HEK293 (cell line): ENCODE data around the gene CATSPERZ.
A peak's percentile ranks its signal among the peaks of the same experiment; 100 is the strongest.

Experiments
- BCL11A ChIP-seq: fragments of 450-650 bp; formaldehyde crosslinking; IDR thresholded peaks from 2 replicates; pipeline ENCODE4 v1.5.1; 2016; ENCODE audit warnings: low read depth, missing biosample characterization, missing genetic modification characterization
- BCL11B ChIP-seq: fragments of 450-650 bp; formaldehyde crosslinking; IDR thresholded peaks from 2 replicates; pipeline ENCODE4 v1.5.1; 2016; ENCODE audit warnings: low read depth, missing biosample characterization, missing genetic modification characterization
- EGR2 ChIP-seq: fragments of 450-650 bp; formaldehyde crosslinking; IDR thresholded peaks from 2 replicates; pipeline ENCODE4 v1.5.1; 2016; ENCODE audit warnings: low read depth, missing biosample characterization, missing genetic modification characterization
- IKZF3 ChIP-seq: fragments of 450-650 bp; IDR thresholded peaks from 2 replicates; pipeline ENCODE4 v1.5.0; 2018; ENCODE audit warnings: missing biosample characterization, mild to moderate bottlenecking, missing genetic modification characterization, moderate library complexity
- KLF1 ChIP-seq: fragments of 450-650 bp; formaldehyde crosslinking; IDR thresholded peaks from 2 replicates; pipeline ENCODE4 v1.5.1; 2016; ENCODE audit warnings: missing biosample characterization, missing genetic modification characterization
- KLF16 ChIP-seq: fragments of 450-650 bp; formaldehyde crosslinking; IDR thresholded peaks from 2 replicates; pipeline ENCODE4 v1.5.1; 2017; ENCODE audit warnings: missing biosample characterization, missing genetic modification characterization
- PRDM1 ChIP-seq: fragments of 450-650 bp; formaldehyde crosslinking; IDR thresholded peaks from 2 replicates; pipeline ENCODE4; 2016; ENCODE audit warnings: missing biosample characterization, missing genetic modification characterization
- SETDB1 ChIP-seq: IDR thresholded peaks from one replicate; pipeline ENCODE4 v1.6.1; 2017; ENCODE audit warnings: mild to moderate bottlenecking, low read length, moderate library complexity, mixed read lengths; ENCODE audit not compliant: insufficient read length
- SP2 ChIP-seq: fragments of 450-650 bp; formaldehyde crosslinking; IDR thresholded peaks from 2 replicates; pipeline ENCODE4 v1.5.1; 2016; ENCODE audit warnings: missing biosample characterization, missing genetic modification characterization
- SP3 ChIP-seq: fragments of 450-650 bp; formaldehyde crosslinking; IDR thresholded peaks from 2 replicates; pipeline ENCODE4 v1.5.1; 2016; ENCODE audit warnings: missing biosample characterization, missing genetic modification characterization
- TRIM28 ChIP-seq: IDR thresholded peaks from 2 replicates; pipeline ENCODE4 v1.6.1; 2011; ENCODE audit warnings: low read length, control low read depth, borderline replicate concordance
- ZBTB17 ChIP-seq: fragments of 450-650 bp; formaldehyde crosslinking; IDR thresholded peaks from 2 replicates; pipeline ENCODE4 v1.5.1; 2016; ENCODE audit warnings: missing biosample characterization, missing genetic modification characterization
- ZBTB21 ChIP-seq: fragments of 450-650 bp; formaldehyde crosslinking; IDR thresholded peaks from 2 replicates; pipeline ENCODE4 v1.5.1; 2017; ENCODE audit warnings: missing biosample characterization, missing genetic modification characterization
- ZFP37 ChIP-seq: fragments of 450-650 bp; formaldehyde crosslinking; IDR thresholded peaks from 2 replicates; pipeline ENCODE4 v1.5.1; 2016; ENCODE audit warnings: missing biosample characterization, missing genetic modification characterization
- ZNF10 ChIP-seq: fragments of 450-650 bp; formaldehyde crosslinking; IDR thresholded peaks from 2 replicates; pipeline ENCODE4 v1.5.1; 2017; ENCODE audit warnings: missing biosample characterization, missing genetic modification characterization
- ZNF114 ChIP-seq: fragments of 450-650 bp; formaldehyde crosslinking; IDR thresholded peaks from 2 replicates; pipeline ENCODE4 v1.5.0; 2017; ENCODE audit warnings: missing biosample characterization, missing genetic modification characterization
- ZNF121 ChIP-seq: fragments of 450-650 bp; formaldehyde crosslinking; IDR thresholded peaks from 2 replicates; pipeline ENCODE4 v1.5.1; 2016; ENCODE audit warnings: missing biosample characterization, missing genetic modification characterization
- ZNF132 ChIP-seq: fragments of 450-650 bp; formaldehyde crosslinking; IDR thresholded peaks from 2 replicates; pipeline ENCODE4 v1.5.1; 2017; ENCODE audit warnings: missing biosample characterization, missing genetic modification characterization, borderline replicate concordance
- ZNF2 ChIP-seq: fragments of 450-650 bp; formaldehyde crosslinking; IDR thresholded peaks from 2 replicates; pipeline ENCODE4 v1.5.1; 2016; ENCODE audit warnings: missing biosample characterization, missing genetic modification characterization
- ZNF214 ChIP-seq: fragments of 450-650 bp; formaldehyde crosslinking; IDR thresholded peaks from 2 replicates; pipeline ENCODE4 v1.5.1; 2017; ENCODE audit warnings: missing biosample characterization, mild to moderate bottlenecking, missing genetic modification characterization, borderline replicate concordance
- ZNF302 ChIP-seq: fragments of 450-650 bp; formaldehyde crosslinking; IDR thresholded peaks from 2 replicates; pipeline ENCODE4 v1.5.1; 2016; ENCODE audit warnings: missing biosample characterization, missing genetic modification characterization, low read depth
- ZNF354C ChIP-seq: fragments of 450-650 bp; formaldehyde crosslinking; IDR thresholded peaks from 2 replicates; pipeline ENCODE4 v1.5.1; 2016; ENCODE audit warnings: missing biosample characterization, missing genetic modification characterization, low read depth, borderline replicate concordance
- ZNF366 ChIP-seq: fragments of 450-650 bp; formaldehyde crosslinking; conservative IDR thresholded peaks from 2 replicates; pipeline ENCODE4 v1.5.1; 2016; ENCODE audit warnings: missing biosample characterization, missing genetic modification characterization
- ZNF423 ChIP-seq: fragments of 450-650 bp; formaldehyde crosslinking; IDR thresholded peaks from 2 replicates; pipeline ENCODE4 v1.5.1; 2016; ENCODE audit warnings: missing biosample characterization, missing genetic modification characterization
- ZNF433 ChIP-seq: fragments of 450-650 bp; formaldehyde crosslinking; IDR thresholded peaks from 2 replicates; pipeline ENCODE4 v1.5.1; 2016; ENCODE audit warnings: missing biosample characterization, missing genetic modification characterization, low read depth
- ZNF548 ChIP-seq: fragments of 450-650 bp; formaldehyde crosslinking; IDR thresholded peaks from 2 replicates; pipeline ENCODE4 v1.5.1; 2016; ENCODE audit warnings: missing biosample characterization, missing genetic modification characterization
- TF ChIP-seq, protein P1 (sequence below): fragments of 450-650 bp; IDR thresholded peaks from 2 replicates; pipeline ENCODE4 v1.5.1; 2018; ENCODE audit warnings: missing biosample characterization, missing genetic modification characterization
- TF ChIP-seq, protein P2 (sequence below): fragments of 450-650 bp; formaldehyde crosslinking; IDR thresholded peaks from 2 replicates; pipeline ENCODE4 v1.5.0; 2017; ENCODE audit warnings: missing biosample characterization, missing genetic modification characterization, borderline replicate concordance
- TF ChIP-seq, protein P3 (sequence below): fragments of 450-650 bp; formaldehyde crosslinking; IDR thresholded peaks from 2 replicates; pipeline ENCODE4 v1.5.1; 2016; ENCODE audit warnings: missing biosample characterization, missing genetic modification characterization
- TF ChIP-seq, protein P4 (sequence below): fragments of 450-650 bp; formaldehyde crosslinking; IDR thresholded peaks from 2 replicates; pipeline ENCODE4 v1.5.1; 2016; ENCODE audit warnings: missing biosample characterization, missing genetic modification characterization
- TF ChIP-seq, protein P5 (sequence below): fragments of 450-650 bp; formaldehyde crosslinking; IDR thresholded peaks from 2 replicates; pipeline ENCODE4 v1.5.1; 2016; ENCODE audit warnings: missing biosample characterization, missing genetic modification characterization

Gene CATSPERZ

DNA sequence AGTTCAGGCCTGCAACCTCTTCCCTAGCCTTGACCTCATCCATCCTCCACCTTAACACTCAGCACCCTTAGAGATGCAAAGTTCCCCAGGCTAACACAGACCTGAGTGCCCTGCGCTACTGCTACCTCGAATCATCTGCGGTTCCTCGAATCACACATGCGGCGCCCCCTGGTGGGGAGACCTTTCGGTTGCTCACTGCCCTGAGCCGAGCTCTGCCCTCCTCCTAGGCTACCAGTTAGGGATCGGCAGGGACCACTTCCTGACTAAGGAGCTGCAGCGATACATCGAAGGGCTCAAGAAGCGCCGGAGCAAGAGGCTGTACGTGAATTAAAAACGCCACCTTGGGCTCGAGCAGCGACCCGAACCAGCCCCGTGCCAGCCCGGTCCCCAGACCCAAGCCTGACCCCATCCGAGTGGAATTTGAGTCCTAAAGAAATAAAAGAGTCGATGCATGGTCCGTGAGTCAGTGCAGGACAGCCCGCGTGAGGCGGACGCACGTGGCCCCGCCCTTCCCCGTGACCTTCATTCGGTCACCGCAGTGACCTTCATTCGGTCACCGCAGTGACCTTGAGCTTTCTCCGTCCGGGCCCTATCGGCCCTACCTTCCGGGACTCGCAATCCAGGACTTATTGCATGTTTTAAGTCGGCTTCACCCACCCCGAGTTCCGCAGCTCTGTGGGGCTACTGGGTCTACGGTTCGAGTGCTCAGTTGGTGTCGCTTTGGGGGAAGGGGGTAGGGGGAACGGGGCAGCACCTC lies 4.3 kb downstream of the CATSPERZ start (continued):
- TF ChIP-seq, protein P1, sequence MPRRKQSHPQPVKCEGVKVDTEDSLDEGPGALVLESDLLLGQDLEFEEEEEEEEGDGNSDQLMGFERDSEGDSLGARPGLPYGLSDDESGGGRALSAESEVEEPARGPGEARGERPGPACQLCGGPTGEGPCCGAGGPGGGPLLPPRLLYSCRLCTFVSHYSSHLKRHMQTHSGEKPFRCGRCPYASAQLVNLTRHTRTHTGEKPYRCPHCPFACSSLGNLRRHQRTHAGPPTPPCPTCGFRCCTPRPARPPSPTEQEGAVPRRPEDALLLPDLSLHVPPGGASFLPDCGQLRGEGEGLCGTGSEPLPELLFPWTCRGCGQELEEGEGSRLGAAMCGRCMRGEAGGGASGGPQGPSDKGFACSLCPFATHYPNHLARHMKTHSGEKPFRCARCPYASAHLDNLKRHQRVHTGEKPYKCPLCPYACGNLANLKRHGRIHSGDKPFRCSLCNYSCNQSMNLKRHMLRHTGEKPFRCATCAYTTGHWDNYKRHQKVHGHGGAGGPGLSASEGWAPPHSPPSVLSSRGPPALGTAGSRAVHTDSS (tag by site-specific recombination), result no peak
- TF ChIP-seq ZNF433 (tag by site-specific recombination), result no peak
- TF ChIP-seq ZNF114 (tag by site-specific recombination), result no peak
- 0 out of 2 replicates have a peak, but pooled peaks have one; percentile 15 for TF ChIP-seq SP2 (tag by site-specific recombination)
- TF ChIP-seq, protein P2, sequence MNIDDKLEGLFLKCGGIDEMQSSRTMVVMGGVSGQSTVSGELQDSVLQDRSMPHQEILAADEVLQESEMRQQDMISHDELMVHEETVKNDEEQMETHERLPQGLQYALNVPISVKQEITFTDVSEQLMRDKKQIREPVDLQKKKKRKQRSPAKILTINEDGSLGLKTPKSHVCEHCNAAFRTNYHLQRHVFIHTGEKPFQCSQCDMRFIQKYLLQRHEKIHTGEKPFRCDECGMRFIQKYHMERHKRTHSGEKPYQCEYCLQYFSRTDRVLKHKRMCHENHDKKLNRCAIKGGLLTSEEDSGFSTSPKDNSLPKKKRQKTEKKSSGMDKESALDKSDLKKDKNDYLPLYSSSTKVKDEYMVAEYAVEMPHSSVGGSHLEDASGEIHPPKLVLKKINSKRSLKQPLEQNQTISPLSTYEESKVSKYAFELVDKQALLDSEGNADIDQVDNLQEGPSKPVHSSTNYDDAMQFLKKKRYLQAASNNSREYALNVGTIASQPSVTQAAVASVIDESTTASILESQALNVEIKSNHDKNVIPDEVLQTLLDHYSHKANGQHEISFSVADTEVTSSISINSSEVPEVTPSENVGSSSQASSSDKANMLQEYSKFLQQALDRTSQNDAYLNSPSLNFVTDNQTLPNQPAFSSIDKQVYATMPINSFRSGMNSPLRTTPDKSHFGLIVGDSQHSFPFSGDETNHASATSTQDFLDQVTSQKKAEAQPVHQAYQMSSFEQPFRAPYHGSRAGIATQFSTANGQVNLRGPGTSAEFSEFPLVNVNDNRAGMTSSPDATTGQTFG, result no peak
- TF ChIP-seq ZNF366 (tag by site-specific recombination), result no peak
- TF ChIP-seq, protein P3, sequence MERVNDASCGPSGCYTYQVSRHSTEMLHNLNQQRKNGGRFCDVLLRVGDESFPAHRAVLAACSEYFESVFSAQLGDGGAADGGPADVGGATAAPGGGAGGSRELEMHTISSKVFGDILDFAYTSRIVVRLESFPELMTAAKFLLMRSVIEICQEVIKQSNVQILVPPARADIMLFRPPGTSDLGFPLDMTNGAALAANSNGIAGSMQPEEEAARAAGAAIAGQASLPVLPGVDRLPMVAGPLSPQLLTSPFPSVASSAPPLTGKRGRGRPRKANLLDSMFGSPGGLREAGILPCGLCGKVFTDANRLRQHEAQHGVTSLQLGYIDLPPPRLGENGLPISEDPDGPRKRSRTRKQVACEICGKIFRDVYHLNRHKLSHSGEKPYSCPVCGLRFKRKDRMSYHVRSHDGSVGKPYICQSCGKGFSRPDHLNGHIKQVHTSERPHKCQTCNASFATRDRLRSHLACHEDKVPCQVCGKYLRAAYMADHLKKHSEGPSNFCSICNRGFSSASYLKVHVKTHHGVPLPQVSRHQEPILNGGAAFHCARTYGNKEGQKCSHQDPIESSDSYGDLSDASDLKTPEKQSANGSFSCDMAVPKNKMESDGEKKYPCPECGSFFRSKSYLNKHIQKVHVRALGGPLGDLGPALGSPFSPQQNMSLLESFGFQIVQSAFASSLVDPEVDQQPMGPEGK (tag by site-specific recombination), result 0 out of 2 replicates have a peak, but pooled peaks have one; percentile 10
- peak; percentile 69 for TF ChIP-seq ZNF2 (tag by site-specific recombination)
- no peak for TF ChIP-seq ZNF121 (tag by site-specific recombination)
- TF ChIP-seq SP3, result peak; percentile 45; the same call in 1 of the 2 replicates
- TF ChIP-seq ZNF423, result no peak
- TF ChIP-seq BCL11B (tag by site-specific recombination), result no peak
- TF ChIP-seq, protein P4, sequence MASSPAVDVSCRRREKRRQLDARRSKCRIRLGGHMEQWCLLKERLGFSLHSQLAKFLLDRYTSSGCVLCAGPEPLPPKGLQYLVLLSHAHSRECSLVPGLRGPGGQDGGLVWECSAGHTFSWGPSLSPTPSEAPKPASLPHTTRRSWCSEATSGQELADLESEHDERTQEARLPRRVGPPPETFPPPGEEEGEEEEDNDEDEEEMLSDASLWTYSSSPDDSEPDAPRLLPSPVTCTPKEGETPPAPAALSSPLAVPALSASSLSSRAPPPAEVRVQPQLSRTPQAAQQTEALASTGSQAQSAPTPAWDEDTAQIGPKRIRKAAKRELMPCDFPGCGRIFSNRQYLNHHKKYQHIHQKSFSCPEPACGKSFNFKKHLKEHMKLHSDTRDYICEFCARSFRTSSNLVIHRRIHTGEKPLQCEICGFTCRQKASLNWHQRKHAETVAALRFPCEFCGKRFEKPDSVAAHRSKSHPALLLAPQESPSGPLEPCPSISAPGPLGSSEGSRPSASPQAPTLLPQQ, result no peak
- TF ChIP-seq ZBTB17 (tag by site-specific recombination), result peak; percentile 93
- TF ChIP-seq ZNF354C (tag by site-specific recombination), result no peak
- 0 out of 2 replicates have a peak, but pooled peaks have one; percentile 24 for TF ChIP-seq TRIM28
- TF ChIP-seq, protein P5, sequence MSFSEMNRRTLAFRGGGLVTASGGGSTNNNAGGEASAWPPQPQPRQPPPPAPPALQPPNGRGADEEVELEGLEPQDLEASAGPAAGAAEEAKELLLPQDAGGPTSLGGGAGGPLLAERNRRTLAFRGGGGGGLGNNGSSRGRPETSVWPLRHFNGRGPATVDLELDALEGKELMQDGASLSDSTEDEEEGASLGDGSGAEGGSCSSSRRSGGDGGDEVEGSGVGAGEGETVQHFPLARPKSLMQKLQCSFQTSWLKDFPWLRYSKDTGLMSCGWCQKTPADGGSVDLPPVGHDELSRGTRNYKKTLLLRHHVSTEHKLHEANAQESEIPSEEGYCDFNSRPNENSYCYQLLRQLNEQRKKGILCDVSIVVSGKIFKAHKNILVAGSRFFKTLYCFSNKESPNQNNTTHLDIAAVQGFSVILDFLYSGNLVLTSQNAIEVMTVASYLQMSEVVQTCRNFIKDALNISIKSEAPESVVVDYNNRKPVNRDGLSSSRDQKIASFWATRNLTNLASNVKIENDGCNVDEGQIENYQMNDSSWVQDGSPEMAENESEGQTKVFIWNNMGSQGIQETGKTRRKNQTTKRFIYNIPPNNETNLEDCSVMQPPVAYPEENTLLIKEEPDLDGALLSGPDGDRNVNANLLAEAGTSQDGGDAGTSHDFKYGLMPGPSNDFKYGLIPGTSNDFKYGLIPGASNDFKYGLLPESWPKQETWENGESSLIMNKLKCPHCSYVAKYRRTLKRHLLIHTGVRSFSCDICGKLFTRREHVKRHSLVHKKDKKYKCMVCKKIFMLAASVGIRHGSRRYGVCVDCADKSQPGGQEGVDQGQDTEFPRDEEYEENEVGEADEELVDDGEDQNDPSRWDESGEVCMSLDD (tag by site-specific recombination), result peak; percentile 21; the same call in 1 of the 2 replicates
- no peak for TF ChIP-seq ZFP37
- TF ChIP-seq KLF16 (tag by site-specific recombination), result no peak
- TF ChIP-seq ZNF214 (tag by site-specific recombination), result peak; percentile 100
- peak; percentile 71; the same call in 1 of the 2 replicates for TF ChIP-seq BCL11A (tag by site-specific recombination)
- peak; percentile 57; the same call in 1 of the 2 replicates for TF ChIP-seq IKZF3 (tag by site-specific recombination)
- TF ChIP-seq KLF1 (tag by site-specific recombination), result 0 out of 2 replicates have a peak, but pooled peaks have one; percentile 9
- no peak for TF ChIP-seq PRDM1 (tag by site-specific recombination)
- TF ChIP-seq ZNF548 (tag by site-specific recombination), result no peak
- no peak for TF ChIP-seq EGR2 (tag by site-specific recombination)
- no peak; the same call in 1 of the 2 replicates for TF ChIP-seq ZNF10 (tag by site-specific recombination)
- no peak for TF ChIP-seq ZBTB21 (tag by site-specific recombination)
- TF ChIP-seq SETDB1, result no peak
- no peak for TF ChIP-seq ZNF132
- no peak for TF ChIP-seq ZNF302 (tag by site-specific recombination)
